NCI-H1105 (cell line): ENCODE measurements around the gene ASTN2.
"Not testable (repeated sequence)": the region's sequence is repeated elsewhere in the genome, so short reads cannot be mapped to it uniquely, and the experiment has no call there.

Experiments
- DNase-seq: peaks from one replicate; lab custom pipeline; 2025; lab: John Stamatoyannopoulos, UW

The ASTN2 gene

GRCh38 chr9:116928289-116928688 lies 486.6 kb downstream of the ASTN2 start:
- no peak for DNase-seq

DNA sequence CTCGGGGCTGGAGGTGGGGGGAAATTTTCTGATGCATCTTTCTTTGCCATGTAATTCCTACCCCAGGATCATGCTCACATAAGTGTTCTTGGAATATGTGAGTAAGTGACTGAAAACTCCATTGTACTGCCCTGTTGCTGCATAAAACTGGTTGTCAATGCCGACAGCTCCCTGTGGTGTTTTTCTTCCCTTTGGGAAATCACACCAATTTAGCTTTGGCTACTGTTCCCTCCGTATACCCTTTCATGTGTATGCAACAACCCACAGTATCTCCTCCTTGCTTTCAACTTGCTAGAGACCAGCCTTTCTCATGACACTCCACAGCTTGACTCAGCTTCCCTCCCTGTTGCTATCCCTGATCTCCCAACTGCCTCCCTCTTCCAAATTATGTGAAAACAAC lies 487.1 kb downstream of the ASTN2 start:
- no peak for DNase-seq

- DNase-seq = no peak
These were observed 489.7 kb downstream of the ASTN2 start for GRCh38 chr9:116925121-116925520.

GRCh38 chr9:116924462-116925110 lies 490.3 kb downstream of the ASTN2 start:
- DNase-seq = no peak

- not testable (repeated sequence) for DNase-seq
These were observed 496.9 kb downstream of the ASTN2 start for GRCh38 chr9:116917895-116918508.

GRCh38 chr9:116913536-116913935 lies 501.3 kb downstream of the ASTN2 start:
- no peak for DNase-seq

- DNase-seq = no peak
These were observed 504.7 kb downstream of the ASTN2 start for GRCh38 chr9:116910201-116910600.

DNA sequence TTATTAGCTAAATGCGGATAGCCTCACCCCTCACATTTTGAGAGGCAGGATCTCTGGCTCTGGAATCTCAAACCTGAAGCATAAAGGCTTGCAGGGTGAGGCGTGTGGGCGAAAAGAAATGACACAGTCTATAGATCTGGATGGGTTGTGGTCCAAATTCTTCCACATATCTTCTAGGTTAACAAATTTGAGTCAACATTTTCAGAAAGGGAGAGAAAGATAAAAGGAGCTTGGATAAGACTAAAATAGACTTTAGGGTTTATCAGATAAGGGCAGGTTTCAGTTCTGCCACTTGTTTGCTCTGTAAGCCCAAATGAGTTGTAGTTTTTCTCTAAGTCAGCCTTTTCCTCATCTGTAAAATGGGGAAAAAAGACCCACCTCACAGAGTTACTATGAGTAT lies 506.9 kb downstream of the ASTN2 start:
- no peak for DNase-seq

- DNase-seq = no peak
These were observed 509.7 kb downstream of the ASTN2 start for GRCh38 chr9:116905171-116905588.

GRCh38 chr9:116904165-116904564 lies 510.7 kb downstream of the ASTN2 start:
- DNase-seq = no peak

- DNase-seq = no peak
These were observed 513.6 kb downstream of the ASTN2 start for GRCh38 chr9:116901260-116901659.

- DNase-seq = no peak
These were observed 514.3 kb downstream of the ASTN2 start for GRCh38 chr9:116900543-116900942.

GRCh38 chr9:116900007-116900367 lies 514.9 kb downstream of the ASTN2 start:
- no peak for DNase-seq

DNA sequence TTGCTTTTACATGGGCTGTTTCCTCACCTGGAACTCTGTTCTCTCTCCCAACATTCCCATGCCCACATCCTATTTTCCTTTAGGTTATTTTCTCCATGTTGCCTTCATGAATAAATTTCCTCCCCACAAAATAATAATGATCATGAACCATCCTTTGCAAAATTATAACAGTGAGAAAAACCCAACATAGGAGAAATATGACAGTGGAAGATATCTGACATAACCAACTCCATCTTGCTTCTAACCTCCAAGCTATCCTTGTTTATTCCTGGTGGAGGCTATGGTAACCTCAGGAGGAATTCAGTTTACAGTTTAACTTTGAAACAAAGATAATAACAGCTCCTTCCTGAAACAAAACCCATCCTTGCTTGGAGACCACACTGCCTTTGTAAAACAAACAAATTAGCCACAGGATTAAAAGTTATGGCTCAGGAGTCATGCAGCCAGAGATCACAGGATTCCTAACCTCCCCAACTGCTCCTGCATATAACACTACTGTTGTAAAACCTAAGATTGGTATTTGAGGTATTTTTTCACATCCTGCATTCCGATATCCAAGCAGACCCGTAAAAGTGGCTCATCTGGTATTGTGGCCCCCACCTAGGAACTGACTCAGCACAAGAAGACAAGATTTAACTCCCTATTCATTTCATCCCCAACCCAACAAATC lies 515.4 kb downstream of the ASTN2 start:
- DNase-seq = no peak

DNA sequence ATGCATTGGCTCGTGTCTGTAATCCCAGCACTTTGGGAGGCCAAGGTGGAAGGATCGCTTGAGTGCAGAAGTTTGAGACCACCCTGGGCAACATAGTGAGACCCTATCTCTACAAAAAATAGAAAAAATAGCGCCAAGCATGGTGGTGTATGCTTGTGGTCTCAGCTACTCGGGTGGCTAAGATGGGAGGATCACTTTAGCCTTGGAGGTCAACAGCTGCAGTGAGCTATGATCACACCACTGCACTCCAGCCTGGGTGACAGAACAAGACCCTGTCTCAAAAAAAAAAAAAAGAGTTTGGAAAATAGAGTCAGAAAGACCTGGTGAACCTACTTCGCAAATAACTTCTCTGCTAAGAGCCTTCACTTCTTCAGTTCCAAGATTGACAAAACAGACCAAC lies 516.7 kb downstream of the ASTN2 start:
- not testable (repeated sequence) for DNase-seq

- no peak for DNase-seq
These were observed 517.7 kb downstream of the ASTN2 start for GRCh38 chr9:116897201-116897600.

GRCh38 chr9:116895961-116896360 lies 518.9 kb downstream of the ASTN2 start:
- no peak for DNase-seq

- no peak for DNase-seq
These were observed 523.4 kb downstream of the ASTN2 start for GRCh38 chr9:116891424-116891823.

DNA sequence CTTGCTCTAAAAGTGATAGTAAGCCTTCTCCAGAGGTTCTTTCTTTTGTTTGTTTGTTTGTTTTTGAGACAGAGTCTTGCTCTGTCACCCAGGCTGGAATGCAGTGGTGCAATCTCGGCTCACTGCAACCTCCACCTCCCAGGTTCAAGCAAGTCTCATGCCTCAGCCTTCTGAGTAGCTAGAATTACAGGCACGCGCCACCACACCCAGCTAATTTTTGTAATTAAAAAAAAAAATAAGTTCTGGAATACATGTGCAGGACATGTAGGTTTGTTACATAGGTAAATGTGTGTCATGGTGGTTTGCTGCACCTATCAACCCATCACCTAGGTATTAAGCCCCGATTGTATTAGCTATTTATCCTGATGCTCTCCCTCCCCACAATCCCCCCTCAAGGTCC lies 526.4 kb downstream of the ASTN2 start:
- not testable (repeated sequence) for DNase-seq

DNA sequence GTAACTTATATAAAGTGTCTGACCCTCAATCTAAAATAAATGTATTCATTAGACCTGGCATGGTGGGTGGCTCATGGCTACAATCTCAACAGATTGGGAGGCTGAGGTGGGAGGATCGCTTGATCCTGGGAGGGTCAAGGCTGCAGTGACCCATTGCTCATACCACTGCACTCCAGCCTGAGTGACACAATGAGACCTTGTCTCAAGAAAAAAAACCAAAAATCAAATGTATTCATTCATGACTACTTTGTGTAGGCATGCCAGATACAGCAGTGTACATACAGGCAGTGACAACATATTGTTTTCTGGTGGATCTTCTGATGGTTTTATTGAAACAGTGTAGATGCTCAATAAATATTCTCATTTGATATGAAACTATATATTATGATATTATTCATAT lies 526.8 kb downstream of the ASTN2 start:
- DNase-seq = no peak

DNA sequence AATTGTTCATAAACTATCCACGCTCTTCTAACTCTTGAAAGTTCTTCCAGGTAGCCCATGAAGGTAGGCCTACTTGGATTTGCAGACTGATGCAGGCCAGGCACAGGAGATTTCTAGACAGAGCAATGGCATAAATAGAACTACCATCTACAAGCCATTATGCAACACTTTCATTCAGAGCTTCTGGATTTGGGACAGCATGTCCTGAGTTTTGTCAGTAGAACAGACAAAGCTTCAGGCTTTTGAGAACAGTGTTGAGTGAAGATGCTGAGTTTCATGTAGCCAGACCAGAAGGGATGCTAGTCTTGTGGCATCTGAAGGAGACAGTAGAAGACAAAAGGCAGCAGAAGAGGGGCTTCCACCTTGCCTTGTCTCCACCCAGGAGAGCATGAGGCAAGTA lies 531.2 kb downstream of the ASTN2 start:
- DNase-seq = no peak

DNA sequence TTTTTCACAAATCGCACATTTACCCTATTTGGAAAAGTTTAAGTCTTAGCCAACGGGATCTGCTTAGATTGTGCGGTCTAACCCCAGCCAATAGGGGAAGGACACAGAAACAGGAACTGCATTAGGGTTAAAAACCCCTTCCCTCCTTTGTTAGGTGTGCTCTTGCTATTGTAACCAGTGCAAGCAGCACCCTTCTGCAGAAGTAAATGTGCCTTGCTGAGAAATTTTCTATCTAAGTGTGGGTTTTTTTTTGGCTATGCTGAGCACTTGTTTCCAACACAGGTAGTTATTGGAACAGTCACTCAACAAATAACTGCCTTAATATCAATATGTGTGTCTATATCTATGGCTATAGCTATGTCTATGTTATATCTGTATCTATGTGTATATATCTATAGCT lies 537.8 kb downstream of the ASTN2 start:
- DNase-seq = no peak

DNA sequence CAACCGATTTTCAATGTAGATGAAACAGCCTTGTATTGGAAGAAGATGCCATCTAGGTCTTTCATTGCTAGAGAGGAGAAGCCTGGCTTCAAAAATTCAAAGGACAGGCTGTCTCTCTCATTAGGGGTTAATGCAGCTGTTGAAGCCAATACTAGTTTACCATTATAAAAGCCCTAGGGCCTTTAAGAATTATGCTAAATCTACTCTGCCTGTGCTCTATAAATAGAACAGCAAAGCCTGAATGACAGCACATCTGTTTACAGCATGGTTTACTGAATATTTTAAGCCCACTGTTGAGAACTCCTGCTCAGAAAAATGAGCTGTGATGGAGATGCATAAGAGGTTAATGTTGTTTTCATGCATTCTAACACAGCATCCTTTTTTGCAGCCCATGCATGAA lies 539.3 kb downstream of the ASTN2 start:
- no peak for DNase-seq
